ENCODE results near the gene TRIM33.
"Not testable (repeated sequence)": the region's sequence is repeated elsewhere in the genome, so short reads cannot be mapped to it uniquely, and the experiment has no call there.

The TRIM33 gene

DNA sequence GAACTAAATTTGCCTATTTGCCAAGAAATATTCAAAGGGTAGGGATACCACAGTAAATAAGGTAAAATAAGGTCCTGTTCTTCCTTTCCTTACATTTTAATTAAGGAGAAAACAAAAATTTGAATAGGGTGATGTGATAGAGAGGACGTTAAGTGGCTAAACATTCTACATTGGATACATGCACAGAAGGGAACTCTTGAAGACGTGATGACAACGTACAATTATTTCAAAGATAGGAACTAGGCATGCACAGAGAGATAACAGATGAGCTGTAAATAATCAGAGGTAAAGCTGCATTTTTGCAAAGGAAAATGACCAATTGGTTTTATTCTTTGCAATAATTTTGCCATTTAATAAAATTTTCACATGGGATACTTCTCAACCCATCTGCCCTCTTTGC is 69.7 kb downstream of the TRIM33 start:
- Mint-ChIP-seq H3K36me3 (peaks cover 33% of the 10 kb centered on the region), H3K4me1 (peaks cover 11% of the 10 kb centered on the region), H3K9me3 (no peaks in the 10 kb centered on the region), H3K27ac (no peak overlapping the region), H3K4me3 (no peak overlapping the region), H3K27me3 (no peaks in the 10 kb centered on the region)
- CTCF ChIA-PET = interaction anchor here (1.4 kb wide), 1 partner anchor 13 kb away, joined by 4 read pairs; no protein-coding TSS in a partner anchor
- DNase-seq = no peak

DNA sequence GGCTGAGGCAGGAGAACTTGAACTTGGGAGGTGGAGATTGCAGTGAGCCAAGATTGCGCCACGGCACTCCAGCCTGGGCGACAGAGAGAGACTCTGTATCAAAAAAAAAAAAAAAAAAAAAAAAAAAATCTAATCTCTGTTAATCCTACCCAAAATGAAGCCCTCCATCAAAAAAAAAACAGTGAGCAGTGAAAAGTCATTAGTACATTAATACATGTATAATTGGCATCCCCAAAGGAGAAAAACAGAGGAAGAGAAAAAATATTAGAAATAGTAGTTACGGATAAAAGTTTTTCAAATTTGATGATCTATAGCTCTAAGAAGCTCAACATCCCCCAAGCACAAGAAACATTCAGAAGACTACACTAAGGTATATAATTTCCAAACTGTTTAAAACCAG is 71.6 kb downstream of the TRIM33 start:
- no peak for DNase-seq
- Mint-ChIP-seq H3K9me3 (no peaks in the 10 kb centered on the region), H3K4me3 (no peak overlapping the region), H3K36me3 (peaks cover 28% of the 10 kb centered on the region), H3K27me3 (no peaks in the 10 kb centered on the region), H3K4me1 (peaks cover 4% of the 10 kb centered on the region), H3K27ac (no peak overlapping the region)
- CTCF ChIA-PET = no interaction called here

DNA sequence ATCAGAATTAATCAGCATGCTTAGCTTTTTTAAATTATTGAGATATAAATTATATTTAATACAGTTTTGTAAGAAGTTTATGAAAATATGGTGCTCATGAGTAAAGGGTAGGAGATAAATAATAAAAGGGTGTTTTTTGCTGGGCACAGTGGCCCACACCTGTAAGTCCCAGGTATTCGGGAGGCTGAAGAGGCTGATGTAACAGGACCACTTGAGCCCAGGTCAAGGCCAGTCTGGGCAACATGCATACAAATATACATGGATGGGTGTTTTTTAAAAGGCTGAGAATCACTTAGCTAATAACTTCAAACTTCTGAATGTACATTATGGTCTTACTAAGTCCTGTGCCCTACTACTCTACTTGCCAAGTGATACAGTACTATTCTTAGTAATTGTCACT is 73.2 kb downstream of the TRIM33 start:
- CTCF ChIA-PET = no interaction called here
- Mint-ChIP-seq H3K27ac (no peak overlapping the region), H3K27me3 (no peaks in the 10 kb centered on the region), H3K9me3 (no peaks in the 10 kb centered on the region), H3K4me1 (peaks cover 2% of the 10 kb centered on the region), H3K4me3 (no peak overlapping the region), H3K36me3 (peaks cover 26% of the 10 kb centered on the region)
- DNase-seq = no peak

DNA sequence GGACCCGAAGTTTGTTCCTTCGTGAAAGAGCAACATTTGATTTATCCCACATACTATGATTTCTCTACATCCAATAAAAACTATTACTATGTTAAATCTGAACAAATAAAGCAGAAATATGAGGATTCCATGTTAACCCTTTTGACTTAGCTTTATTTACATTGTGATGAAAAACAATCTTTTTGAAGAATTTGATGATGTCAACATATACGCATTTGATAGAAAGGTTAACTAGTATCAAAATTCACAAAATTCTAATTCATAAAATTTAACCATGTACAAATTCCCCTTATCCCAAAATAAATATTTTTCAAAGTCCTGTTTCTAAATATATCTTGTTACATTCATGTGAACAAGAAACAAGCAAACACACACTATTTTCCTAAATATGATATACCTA is 74.2 kb downstream of the TRIM33 start:
- Mint-ChIP-seq H3K36me3 (peaks cover 29% of the 10 kb centered on the region), H3K9me3 (no peaks in the 10 kb centered on the region), H3K27me3 (no peaks in the 10 kb centered on the region), H3K4me1 (peaks cover 5% of the 10 kb centered on the region), H3K4me3 (no peak overlapping the region), H3K27ac (no peak overlapping the region)
- CTCF ChIA-PET = no interaction called here
- no peak for DNase-seq

DNA sequence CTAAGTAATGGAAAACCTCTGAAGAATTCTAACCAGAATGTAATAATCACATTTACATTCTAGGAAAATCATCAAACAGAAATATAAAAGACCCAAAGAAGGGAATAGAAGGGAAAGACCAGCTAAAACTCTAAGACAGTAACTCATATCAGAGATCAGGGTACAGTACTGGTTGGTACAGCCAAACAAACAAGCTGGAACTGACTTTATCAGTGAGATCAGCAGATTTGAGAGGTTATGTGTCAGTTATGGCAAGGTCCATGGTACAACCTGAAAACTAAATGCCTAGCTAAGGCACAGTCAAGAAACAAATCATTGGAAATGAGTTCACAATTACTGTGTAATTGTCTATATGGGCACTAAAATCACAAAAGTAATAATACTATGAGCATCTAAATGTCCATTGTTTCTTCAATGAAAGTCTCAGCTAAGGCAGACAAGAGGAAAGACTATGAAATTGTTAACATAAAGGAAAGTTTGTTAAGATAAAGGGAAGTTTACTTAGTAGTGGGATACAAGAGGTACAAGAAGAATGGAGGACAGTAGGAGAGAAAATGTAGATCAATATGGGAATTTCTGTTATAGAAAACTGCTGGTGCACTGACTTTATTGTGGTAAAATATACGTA is 75.8 kb downstream of the TRIM33 start:
- H3K4me1 Mint-ChIP-seq = peaks cover 9% of the 10 kb centered on the region
- H3K27ac Mint-ChIP-seq = no peak overlapping the region

DNA sequence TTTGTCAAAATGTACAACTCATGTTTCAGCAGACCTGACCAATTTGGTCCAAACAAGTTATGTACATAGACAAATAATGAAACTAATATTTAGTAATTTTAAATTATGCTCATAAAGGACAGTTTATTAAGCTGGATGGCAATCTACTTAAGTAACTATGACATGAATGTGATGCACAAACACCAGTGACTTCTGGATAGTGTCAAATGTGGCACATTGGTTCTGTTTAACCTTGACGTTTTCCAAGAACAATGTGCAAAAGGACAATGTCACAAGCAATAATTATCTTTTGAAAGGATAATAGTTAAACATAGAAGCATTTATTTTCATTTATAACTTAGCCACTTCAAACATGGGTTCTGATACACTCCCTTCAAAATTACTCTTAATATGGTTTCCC is 80.0 kb downstream of the TRIM33 start:
- peaks cover 9% of the 10 kb centered on the region for H3K4me1 Mint-ChIP-seq
- no peak overlapping the region for H3K27ac Mint-ChIP-seq
- no peak overlapping the region for H3K4me3 Mint-ChIP-seq
- DNase-seq = no peak
- no peaks in the 10 kb centered on the region for H3K27me3 Mint-ChIP-seq
- no peaks in the 10 kb centered on the region for H3K9me3 Mint-ChIP-seq
- CTCF ChIA-PET = no interaction called here
- peaks cover 24% of the 10 kb centered on the region for H3K36me3 Mint-ChIP-seq

More for the DNA sequence above, 75.8 kb downstream of the TRIM33 start:
- H3K9me3 Mint-ChIP-seq = no peaks in the 10 kb centered on the region
- no peak overlapping the region for H3K4me3 Mint-ChIP-seq
- CTCF ChIA-PET = no interaction called here
- H3K36me3 Mint-ChIP-seq = peaks cover 31% of the 10 kb centered on the region
- DNase-seq = no peak
- no peaks in the 10 kb centered on the region for H3K27me3 Mint-ChIP-seq

DNA sequence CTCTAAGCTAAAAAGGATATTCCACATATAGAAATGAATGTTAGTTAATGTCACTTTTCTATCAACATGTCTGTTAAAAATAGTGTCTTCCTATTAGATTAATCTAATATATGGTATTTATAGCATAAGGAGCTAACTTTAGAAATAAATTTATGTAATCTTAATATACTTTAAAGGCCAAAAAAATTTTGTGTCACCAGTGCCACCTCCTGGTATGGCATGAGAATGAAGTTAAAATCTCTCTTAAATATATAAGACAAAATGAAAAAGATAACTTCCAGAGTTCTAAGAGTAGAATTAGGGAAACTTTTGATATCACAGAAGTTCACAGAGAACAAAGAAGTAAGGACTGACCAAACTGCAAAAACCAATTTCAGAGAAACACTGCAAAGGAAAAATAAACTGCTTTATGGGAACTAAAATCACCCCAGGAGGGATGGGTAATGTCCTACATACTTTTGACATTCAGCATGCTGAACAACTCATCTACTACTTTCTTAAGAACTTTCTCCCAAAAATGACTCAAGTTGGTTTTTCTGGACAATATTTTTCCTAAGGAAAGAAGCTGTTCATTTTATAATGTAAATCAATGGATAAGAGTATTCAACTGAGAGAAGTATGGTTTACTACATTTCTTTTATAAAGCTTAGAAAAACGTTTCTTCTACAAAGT is 82.8 kb downstream of the TRIM33 start:
- peak; percentile 26 for DNase-seq
- H3K4me3 Mint-ChIP-seq = no peak overlapping the region
- H3K36me3 Mint-ChIP-seq = peaks cover 38% of the 10 kb centered on the region
- H3K27me3 Mint-ChIP-seq = no peaks in the 10 kb centered on the region
- CTCF ChIA-PET = interaction anchor here (0.6 to 1.7 kb wide), 15 partner anchors 9 to 240 kb away, joined by 3 to 14 read pairs (median 3); no protein-coding TSS in a partner anchor
- H3K27ac Mint-ChIP-seq = peak overlapping the region; percentile 69
- H3K9me3 Mint-ChIP-seq = no peaks in the 10 kb centered on the region
- peaks cover 8% of the 10 kb centered on the region for H3K4me1 Mint-ChIP-seq

DNA sequence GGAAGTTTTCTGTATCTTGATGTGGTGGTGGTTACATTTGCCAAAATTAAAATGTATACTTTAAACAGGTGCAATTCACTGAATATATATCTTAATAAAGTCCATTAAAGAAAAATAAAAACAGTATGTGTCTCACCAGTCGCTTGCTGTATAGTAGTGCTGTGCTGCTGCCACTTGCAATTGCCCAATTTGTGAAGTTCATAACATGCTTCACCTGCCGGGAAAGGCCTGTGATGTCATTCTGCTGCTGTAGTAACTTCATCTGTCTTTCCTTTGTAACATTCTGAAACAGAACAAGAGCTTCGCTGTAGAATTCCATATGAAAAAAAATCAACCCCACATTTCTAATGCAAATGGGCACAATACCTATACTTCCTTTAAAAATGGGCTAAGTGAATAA is 83.4 kb downstream of the TRIM33 start:
- peaks cover 36% of the 10 kb centered on the region for H3K36me3 Mint-ChIP-seq
- H3K4me3 Mint-ChIP-seq = no peak overlapping the region
- H3K4me1 Mint-ChIP-seq = peaks cover 8% of the 10 kb centered on the region
- no peak for DNase-seq
- H3K9me3 Mint-ChIP-seq = no peaks in the 10 kb centered on the region
- no peaks in the 10 kb centered on the region for H3K27me3 Mint-ChIP-seq
- no peak overlapping the region for H3K27ac Mint-ChIP-seq
- CTCF ChIA-PET = interaction anchor here (0.8 to 1.7 kb wide), 7 partner anchors 8 to 82 kb away, joined by 3 to 14 read pairs (median 4); no protein-coding TSS in a partner anchor

DNA sequence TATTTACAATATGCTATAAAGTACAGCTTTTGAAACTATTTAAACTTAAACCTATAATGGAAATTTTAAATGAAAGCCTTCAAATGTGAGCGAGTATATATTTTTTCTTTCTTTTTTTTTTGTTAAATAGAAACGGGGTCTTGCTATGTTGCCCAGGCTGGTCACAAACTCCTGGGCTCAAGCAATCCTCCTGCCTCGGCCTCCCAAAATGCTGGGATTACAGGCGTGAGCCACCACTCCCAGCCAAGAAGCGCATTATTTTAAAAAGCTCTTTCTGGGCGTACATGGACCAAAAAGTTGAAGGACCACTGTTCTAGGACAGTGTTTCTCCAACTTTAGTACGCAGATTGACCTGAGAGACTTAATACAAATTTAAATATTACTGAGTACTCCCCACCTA is 87.5 kb downstream of the TRIM33 start:
- H3K9me3 Mint-ChIP-seq = no peaks in the 10 kb centered on the region
- H3K27me3 Mint-ChIP-seq = no peaks in the 10 kb centered on the region
- H3K36me3 Mint-ChIP-seq = peaks cover 57% of the 10 kb centered on the region
- H3K4me1 Mint-ChIP-seq = no peaks in the 10 kb centered on the region
- CTCF ChIA-PET = interaction anchor here (1.3 kb wide), 1 partner anchor 77 kb away, joined by 4 read pairs; no protein-coding TSS in a partner anchor
- H3K4me3 Mint-ChIP-seq = no peak overlapping the region
- DNase-seq = no peak
- no peak overlapping the region for H3K27ac Mint-ChIP-seq

DNA sequence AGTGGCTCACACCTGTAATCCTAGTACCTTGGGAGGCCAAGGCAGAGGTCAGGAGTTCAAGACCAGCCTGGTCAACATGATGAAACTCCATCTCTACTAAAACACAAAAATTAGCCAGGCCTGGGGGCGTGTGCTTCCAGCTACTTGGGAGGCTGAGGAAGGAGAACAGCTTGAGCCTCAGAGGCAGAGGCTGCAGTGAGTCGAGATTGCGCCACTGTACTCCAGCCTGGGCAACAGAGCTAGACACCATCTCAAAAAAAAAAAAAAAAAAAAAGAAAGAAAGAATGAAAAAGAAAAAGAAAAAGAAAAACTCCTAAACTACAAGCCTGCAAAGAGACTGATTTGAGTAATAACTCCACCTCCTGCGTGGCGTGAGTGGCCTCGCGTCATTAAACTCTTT is 92.1 kb downstream of the TRIM33 start:
- H3K9me3 Mint-ChIP-seq, H3K4me3 Mint-ChIP-seq, H3K27ac Mint-ChIP-seq, H3K27me3 Mint-ChIP-seq, H3K4me1 Mint-ChIP-seq, DNase-seq: not testable (repeated sequence)
- CTCF ChIA-PET = interaction anchor here (1.3 kb wide), 1 partner anchor 9 kb away, joined by 6 read pairs; no protein-coding TSS in a partner anchor
- peaks cover 63% of the 10 kb centered on the region for H3K36me3 Mint-ChIP-seq

DNA sequence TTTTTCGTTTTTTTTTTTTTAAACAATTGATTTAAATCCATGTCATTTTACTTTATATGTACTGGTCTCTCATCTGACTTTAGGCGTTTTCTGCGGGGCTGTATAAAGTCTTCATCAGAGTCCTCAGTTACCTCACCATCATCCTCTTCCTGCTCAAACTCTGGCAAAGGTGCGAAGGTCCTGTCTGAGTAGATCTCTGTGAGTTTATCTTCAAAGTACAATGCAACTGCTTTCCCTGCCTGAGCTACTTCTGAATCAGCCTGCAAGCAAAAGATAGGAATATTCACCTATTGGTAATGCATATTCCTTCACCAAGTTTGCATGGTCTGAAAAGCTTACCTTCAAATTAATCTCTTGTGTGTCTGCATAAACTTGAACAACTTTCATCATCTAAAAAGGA is 113.4 kb downstream of the TRIM33 start:
- Mint-ChIP-seq H3K9me3 (no peaks in the 10 kb centered on the region), H3K4me3 (no peak overlapping the region), H3K4me1 (no peaks in the 10 kb centered on the region), H3K36me3 (peaks cover 59% of the 10 kb centered on the region), H3K27me3 (no peaks in the 10 kb centered on the region), H3K27ac (no peak overlapping the region)
- DNase-seq = no peak
- CTCF ChIA-PET = no interaction called here

DNA sequence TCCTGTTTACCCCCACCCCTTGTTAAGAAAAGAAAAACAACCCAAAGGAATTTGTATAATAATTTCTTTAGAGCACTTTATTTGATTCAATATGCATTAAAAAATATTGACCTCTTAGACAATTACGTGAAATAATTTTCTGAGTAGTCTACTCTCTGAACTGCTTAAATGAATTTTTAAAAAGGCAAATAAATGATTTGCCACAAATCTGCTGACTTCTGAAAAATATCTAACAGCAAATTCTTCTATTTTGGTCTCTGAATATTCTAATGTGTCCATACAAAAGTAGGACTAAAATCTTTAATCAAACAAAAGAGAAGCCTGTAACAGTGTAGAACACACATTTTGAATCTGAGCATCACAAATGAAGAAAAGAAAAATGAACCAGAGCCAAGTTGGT is 115.1 kb downstream of the TRIM33 start:
- Mint-ChIP-seq H3K27me3 (no peaks in the 10 kb centered on the region), H3K4me1 (no peaks in the 10 kb centered on the region), H3K9me3 (no peaks in the 10 kb centered on the region), H3K36me3 (peaks cover 58% of the 10 kb centered on the region), H3K27ac (no peak overlapping the region), H3K4me3 (no peak overlapping the region)
- CTCF ChIA-PET = no interaction called here
- DNase-seq = no peak

DNA sequence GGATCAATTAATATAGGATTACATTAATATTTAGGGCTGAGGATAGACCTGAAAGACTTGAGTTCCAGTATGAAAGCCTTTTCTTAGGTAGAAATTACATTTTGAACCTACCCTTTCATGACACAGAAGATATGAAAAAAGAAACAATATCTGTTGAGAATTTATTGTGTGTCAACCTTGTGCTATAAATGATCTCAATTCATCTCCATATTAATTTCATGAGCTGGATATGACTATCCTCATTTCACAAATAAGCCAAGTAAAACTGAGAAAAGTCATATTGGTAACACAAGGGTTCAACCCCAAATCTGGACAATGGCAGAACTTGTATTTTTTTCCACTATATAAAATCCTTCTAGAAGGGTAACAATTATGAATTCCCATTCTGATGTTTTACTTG is 120.0 kb downstream of the TRIM33 start:
- Mint-ChIP-seq H3K4me3 (no peak overlapping the region), H3K27me3 (no peaks in the 10 kb centered on the region), H3K27ac (no peak overlapping the region), H3K9me3 (peaks cover 6% of the 10 kb centered on the region), H3K36me3 (peaks cover 39% of the 10 kb centered on the region), H3K4me1 (no peaks in the 10 kb centered on the region)
- CTCF ChIA-PET = interaction anchor here (1.0 kb wide), 1 partner anchor 14 kb away, joined by 3 read pairs; no protein-coding TSS in a partner anchor
- no peak for DNase-seq

DNA sequence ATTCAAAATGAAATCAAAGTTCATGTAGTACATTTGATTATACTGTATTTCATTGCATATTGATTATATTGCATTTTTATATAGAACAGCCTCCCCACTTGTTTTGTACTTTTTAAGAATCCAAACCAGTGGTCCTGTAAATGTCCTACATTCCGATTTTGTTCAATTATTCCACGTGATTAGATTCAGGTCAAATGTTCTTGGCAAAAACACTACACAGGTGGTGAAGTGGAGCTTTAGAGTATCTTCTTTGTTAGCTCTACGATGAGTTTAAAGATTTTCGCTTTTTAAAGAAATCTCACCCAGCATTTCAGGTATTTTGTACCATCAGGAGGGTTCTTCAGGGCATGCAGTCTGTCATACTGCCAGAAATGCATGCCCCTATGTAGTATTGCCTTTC is 120.6 kb downstream of the TRIM33 start:
- Mint-ChIP-seq H3K4me3 (no peak overlapping the region), H3K36me3 (peaks cover 40% of the 10 kb centered on the region), H3K4me1 (no peaks in the 10 kb centered on the region), H3K9me3 (peaks cover 9% of the 10 kb centered on the region), H3K27ac (no peak overlapping the region), H3K27me3 (no peaks in the 10 kb centered on the region)
- CTCF ChIA-PET = no interaction called here
- DNase-seq = no peak

DNA sequence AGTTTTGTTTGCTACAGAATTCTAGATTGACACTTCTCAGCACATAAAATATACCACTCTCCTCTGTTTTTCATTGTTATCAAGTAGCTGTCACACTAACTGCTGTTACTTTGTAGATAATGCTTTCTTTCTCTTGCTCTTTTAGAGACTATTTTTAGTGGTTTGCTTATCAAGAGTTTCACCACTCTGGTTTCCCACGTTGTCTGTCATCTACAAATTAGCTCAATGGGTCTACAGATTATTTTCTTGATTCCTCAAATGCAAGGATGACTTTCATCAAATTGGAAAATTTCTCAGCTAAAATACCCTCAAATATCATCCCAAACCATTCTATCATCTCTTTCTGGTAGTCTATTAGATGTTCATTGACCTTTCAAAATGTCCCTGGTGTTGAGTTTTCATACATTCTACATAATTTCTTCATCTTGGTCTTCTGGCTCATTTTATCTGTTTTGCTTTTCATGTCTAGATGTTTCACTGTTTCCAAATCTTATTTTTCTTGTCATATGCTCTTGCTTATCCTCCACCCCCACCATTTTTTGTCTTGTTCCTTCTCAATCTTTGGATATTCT is 122.5 kb downstream of the TRIM33 start:
- DNase-seq = no peak
- Mint-ChIP-seq H3K4me3 (no peak overlapping the region), H3K4me1 (no peaks in the 10 kb centered on the region), H3K27ac (no peak overlapping the region), H3K27me3 (no peaks in the 10 kb centered on the region), H3K36me3 (peaks cover 31% of the 10 kb centered on the region), H3K9me3 (peaks cover 19% of the 10 kb centered on the region)
- CTCF ChIA-PET = no interaction called here
